Measurements from ENCODE around the gene PRICKLE2. TPM values are rescaled to one million over a fixed set of nuclear protein-coding genes. Genes with fewer than 3 reads are reported as not detected.

PRICKLE2 gene
- total RNA-seq, 1 experiment from 2014 or later: 1.9 TPM

DNA sequence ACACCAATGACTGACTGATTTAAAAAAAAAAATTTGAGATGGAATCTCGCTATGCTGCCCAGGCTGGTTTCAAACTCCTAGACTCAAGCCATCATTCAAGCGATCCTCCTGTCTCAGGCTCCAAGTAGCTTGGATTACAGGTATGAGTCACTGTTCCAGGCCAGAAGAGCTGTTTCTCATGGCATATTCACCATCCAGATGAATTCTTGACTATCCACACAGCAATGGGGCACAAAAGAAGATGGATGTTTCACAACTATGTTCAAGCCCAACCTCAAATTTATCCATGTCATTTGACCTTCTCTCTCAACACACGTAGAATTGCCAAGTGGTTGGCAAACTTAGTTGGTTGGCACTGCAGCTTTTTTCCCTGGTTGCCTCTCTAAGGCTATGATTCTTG lies 40.6 kb downstream of the PRICKLE2 start:
- Mint-ChIP-seq H3K4me1 (ENCODE audit: low read depth, unreplicated experiment) (peaks cover 39% of the 10 kb centered on the region), H3K4me3 (ENCODE audit: low read depth, unreplicated experiment) (no peak overlapping the region), H3K27me3 (ENCODE audit: unreplicated experiment) (no peaks in the 10 kb centered on the region), H3K36me3 (ENCODE audit: insufficient read depth, unreplicated experiment) (peaks cover 12% of the 10 kb centered on the region), H3K9me3 (ENCODE audit: low read depth, unreplicated experiment) (no peaks in the 10 kb centered on the region), H3K27ac (ENCODE audit: unreplicated experiment) (no peak overlapping the region)
- CTCF ChIA-PET: no interaction called here
- intact Hi-C loops (cut with micrococcal nuclease; ENCODE audit: unreplicated experiment): loop anchor here (10.0 kb wide), 2 partner anchors 150 to 300 kb away; no protein-coding TSS in a partner anchor
- BruUV-seq (replicated peaks): no TSS peak
- no peak for DNase-seq
- TF ChIP-seq, protein P1, sequence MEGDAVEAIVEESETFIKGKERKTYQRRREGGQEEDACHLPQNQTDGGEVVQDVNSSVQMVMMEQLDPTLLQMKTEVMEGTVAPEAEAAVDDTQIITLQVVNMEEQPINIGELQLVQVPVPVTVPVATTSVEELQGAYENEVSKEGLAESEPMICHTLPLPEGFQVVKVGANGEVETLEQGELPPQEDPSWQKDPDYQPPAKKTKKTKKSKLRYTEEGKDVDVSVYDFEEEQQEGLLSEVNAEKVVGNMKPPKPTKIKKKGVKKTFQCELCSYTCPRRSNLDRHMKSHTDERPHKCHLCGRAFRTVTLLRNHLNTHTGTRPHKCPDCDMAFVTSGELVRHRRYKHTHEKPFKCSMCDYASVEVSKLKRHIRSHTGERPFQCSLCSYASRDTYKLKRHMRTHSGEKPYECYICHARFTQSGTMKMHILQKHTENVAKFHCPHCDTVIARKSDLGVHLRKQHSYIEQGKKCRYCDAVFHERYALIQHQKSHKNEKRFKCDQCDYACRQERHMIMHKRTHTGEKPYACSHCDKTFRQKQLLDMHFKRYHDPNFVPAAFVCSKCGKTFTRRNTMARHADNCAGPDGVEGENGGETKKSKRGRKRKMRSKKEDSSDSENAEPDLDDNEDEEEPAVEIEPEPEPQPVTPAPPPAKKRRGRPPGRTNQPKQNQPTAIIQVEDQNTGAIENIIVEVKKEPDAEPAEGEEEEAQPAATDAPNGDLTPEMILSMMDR (IDR thresholded peaks at IDR 0.05; ENCODE audit: unreplicated experiment): no peak

DNA sequence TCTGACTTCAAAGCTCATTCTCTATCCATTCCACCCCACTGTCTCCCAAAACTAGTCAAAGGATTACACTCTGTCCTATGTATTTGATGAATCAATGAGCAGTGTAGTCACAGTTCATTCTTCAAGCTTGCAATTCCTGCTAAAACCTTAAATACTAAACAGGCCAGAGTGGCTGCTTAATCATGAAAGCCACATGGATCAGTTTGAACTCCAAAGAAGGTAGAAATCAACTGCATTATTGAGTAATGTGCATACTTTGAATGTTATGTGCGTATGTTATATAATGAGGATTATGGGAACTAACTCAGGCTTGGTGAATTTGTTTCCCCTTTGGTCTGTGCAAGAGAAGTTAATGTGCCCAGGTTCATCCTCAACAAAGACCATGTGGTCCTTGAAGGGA lies 45.4 kb downstream of the PRICKLE2 start:
- Mint-ChIP-seq H3K27me3 (ENCODE audit: unreplicated experiment) (no peaks in the 10 kb centered on the region), H3K4me3 (ENCODE audit: low read depth, unreplicated experiment) (no peak overlapping the region), H3K36me3 (ENCODE audit: insufficient read depth, unreplicated experiment) (no peaks in the 10 kb centered on the region), H3K27ac (ENCODE audit: unreplicated experiment) (no peak overlapping the region), H3K9me3 (ENCODE audit: low read depth, unreplicated experiment) (no peaks in the 10 kb centered on the region), H3K4me1 (ENCODE audit: low read depth, unreplicated experiment) (peaks cover 16% of the 10 kb centered on the region)
- no peak for DNase-seq
- TF ChIP-seq, protein P1 (IDR thresholded peaks at IDR 0.05; ENCODE audit: unreplicated experiment): no peak
- intact Hi-C loops (cut with micrococcal nuclease; ENCODE audit: unreplicated experiment): loop anchor here (2.0 to 10.0 kb wide), 4 partner anchors 32 to 305 kb away; no protein-coding TSS in a partner anchor
- no TSS peak for BruUV-seq (replicated peaks)
- CTCF ChIA-PET: no interaction called here

DNA sequence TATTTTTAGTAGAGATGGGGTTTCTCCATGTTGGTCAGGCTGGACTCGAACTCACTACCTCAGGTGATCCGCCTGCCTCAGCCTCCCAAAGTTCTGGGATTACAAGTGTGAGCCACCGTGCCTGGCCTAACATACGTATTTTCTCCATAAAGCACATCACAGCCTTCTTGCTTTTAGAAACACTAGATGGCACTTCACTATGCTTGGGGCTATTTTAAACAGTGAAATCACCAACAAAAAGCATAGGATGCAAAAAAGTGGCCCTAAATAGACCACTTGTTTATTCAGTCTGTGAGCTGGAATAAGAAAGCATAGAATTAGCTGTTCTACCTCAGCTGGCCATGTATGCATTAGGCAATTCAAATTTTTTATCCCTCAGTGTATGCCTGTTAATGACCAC lies 46.0 kb downstream of the PRICKLE2 start:
- DNase-seq: no peak
- no peaks in the 10 kb centered on the region for H3K9me3 Mint-ChIP-seq (ENCODE audit: low read depth, unreplicated experiment)
- H3K4me1 Mint-ChIP-seq (ENCODE audit: low read depth, unreplicated experiment): peaks cover 18% of the 10 kb centered on the region
- intact Hi-C loops (cut with micrococcal nuclease; ENCODE audit: unreplicated experiment): loop anchor here (5.0 kb wide), 1 partner anchor 33 kb away; no protein-coding TSS in a partner anchor
- BruUV-seq (replicated peaks): no TSS peak
- H3K27ac Mint-ChIP-seq (ENCODE audit: unreplicated experiment): no peak overlapping the region
- TF ChIP-seq, protein P1 (IDR thresholded peaks at IDR 0.05; ENCODE audit: unreplicated experiment): no peak
- CTCF ChIA-PET: no interaction called here
- no peak overlapping the region for H3K4me3 Mint-ChIP-seq (ENCODE audit: low read depth, unreplicated experiment)
- no peaks in the 10 kb centered on the region for H3K36me3 Mint-ChIP-seq (ENCODE audit: insufficient read depth, unreplicated experiment)
- no peaks in the 10 kb centered on the region for H3K27me3 Mint-ChIP-seq (ENCODE audit: unreplicated experiment)

DNA sequence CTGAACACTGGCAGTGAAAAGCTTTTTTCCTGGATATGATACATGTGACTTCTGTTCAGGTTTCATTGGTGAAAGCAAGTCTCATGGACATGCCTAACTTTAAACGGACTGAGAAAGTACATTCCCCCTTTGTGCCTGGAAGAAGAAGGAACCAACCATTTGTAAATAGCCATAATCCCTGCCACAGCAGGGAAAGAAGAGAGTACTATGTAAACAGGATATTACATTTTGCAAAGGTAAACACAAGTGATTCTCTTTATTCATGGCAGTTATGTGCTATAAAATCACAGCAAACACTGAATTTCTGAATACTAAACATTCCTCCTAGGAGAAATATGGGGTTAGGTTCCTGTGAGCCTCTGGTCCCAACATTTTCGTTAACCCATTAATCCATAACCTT lies 46.8 kb downstream of the PRICKLE2 start:
- no peak overlapping the region for H3K4me3 Mint-ChIP-seq (ENCODE audit: low read depth, unreplicated experiment)
- H3K27ac Mint-ChIP-seq (ENCODE audit: unreplicated experiment): no peak overlapping the region
- H3K9me3 Mint-ChIP-seq (ENCODE audit: low read depth, unreplicated experiment): no peaks in the 10 kb centered on the region
- intact Hi-C loops (cut with micrococcal nuclease; ENCODE audit: unreplicated experiment): loop anchor here (5.0 kb wide), 1 partner anchor 34 kb away; no protein-coding TSS in a partner anchor
- CTCF ChIA-PET: no interaction called here
- H3K4me1 Mint-ChIP-seq (ENCODE audit: low read depth, unreplicated experiment): peaks cover 26% of the 10 kb centered on the region
- H3K36me3 Mint-ChIP-seq (ENCODE audit: insufficient read depth, unreplicated experiment): no peaks in the 10 kb centered on the region
- no peaks in the 10 kb centered on the region for H3K27me3 Mint-ChIP-seq (ENCODE audit: unreplicated experiment)
- no peak for DNase-seq
- TF ChIP-seq, protein P1 (IDR thresholded peaks at IDR 0.05; ENCODE audit: unreplicated experiment): no peak
- BruUV-seq (replicated peaks): no TSS peak

Measured in Calu3 (cell line).